NT2/D1 (cell line): ENCODE measurements around the gene ELP4.
A peak's percentile ranks its signal among the peaks of the same experiment; 100 is the strongest.
"Not testable (repeated sequence)": the region's sequence is repeated elsewhere in the genome, so short reads cannot be mapped to it uniquely, and the experiment has no call there.

Source experiments
- DNase-seq: peaks from one replicate; pipeline ENCODE4 v3.0.0-alpha.2; 2011; ENCODE audit warnings: low read depth, low spot score
- H3K27me3 ChIP-seq: 2 replicates; pipeline ENCODE4 v1.6.0; 2011; ENCODE audit warnings: mild to moderate bottlenecking; ENCODE audit not compliant: insufficient read length, insufficient read depth
- H3K36me3 ChIP-seq: 2 replicates; pipeline ENCODE4 v1.6.1; 2011; ENCODE audit warnings: mild to moderate bottlenecking, low read length, mixed read lengths; ENCODE audit not compliant: insufficient read depth, insufficient read length
- H3K4me1 ChIP-seq: 2 replicates; pipeline ENCODE4 v1.5.1; 2011; ENCODE audit not compliant: insufficient read depth, insufficient read length
- H3K4me3 ChIP-seq: 2 replicates; pipeline ENCODE4 v1.5.1; 2011; ENCODE audit warnings: low read depth; ENCODE audit not compliant: insufficient read length
- H3K9ac ChIP-seq: 2 replicates; pipeline ENCODE4 v1.6.0; 2011; ENCODE audit warnings: low read depth; ENCODE audit not compliant: insufficient read length
- H3K9me3 ChIP-seq: 2 replicates; pipeline ENCODE4 v1.5.1; 2011; ENCODE audit warnings: mild to moderate bottlenecking, low read length; ENCODE audit not compliant: insufficient read depth
- SUZ12 ChIP-seq: IDR thresholded peaks from 2 replicates; pipeline ENCODE4 v1.6.1; 2011; ENCODE audit not compliant: insufficient read length, insufficient read depth; ENCODE audit errors: extremely low read depth
- YY1 ChIP-seq: IDR thresholded peaks from 2 replicates; pipeline ENCODE4 v1.6.1; 2011; ENCODE audit not compliant: insufficient read length, insufficient read depth
- ZNF274 ChIP-seq: IDR thresholded peaks from 2 replicates; pipeline ENCODE4 v1.6.1; 2011; ENCODE audit warnings: mild to moderate bottlenecking, low read depth, low read length

The ELP4 gene

DNA sequence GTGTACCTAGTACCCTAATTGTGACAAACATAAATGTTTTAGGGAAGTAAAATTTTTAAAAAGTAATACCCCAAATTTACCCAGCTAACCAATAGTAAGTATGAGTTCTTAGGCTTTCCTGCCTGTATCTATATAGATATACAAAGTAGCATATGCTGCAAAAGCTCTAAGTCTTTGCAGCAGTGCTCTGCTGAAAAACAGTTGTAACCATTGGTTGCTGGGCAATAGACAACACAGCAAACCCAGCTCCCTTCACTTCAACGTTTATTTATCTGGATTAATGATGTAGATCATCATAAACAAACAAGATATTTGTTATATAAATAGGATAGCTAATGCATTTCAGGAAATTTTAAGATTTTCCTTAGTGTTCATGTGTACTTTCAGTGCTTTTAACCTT, 218.9 kb downstream of the ELP4 start:
- DNase-seq = no peak
- no peak overlapping the region for H3K4me3 ChIP-seq
- TF ChIP-seq YY1 = no peak
- TF ChIP-seq ZNF274 = no peak
- TF ChIP-seq SUZ12 = no peak

DNA sequence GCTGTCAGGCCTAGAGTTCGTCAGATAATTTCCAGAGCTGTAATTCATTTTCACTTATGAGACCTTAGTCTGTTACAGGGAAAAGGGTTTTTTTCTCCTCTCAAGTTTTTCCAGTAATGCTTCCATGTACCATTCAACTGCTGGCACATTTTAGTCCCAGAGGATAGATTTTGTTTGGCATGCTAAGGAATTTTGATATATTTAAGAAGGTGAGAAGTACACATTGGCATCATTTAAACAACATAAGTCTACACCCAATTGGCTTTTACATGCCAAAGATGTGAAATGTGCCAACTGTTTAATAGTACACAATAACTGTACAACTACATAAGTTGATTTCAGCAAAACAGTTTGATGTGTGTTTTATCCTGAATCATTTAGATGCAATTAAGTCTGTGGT, 230.6 kb downstream of the ELP4 start:
- peaks cover 11% of the 10 kb centered on the region; the same call in 1 of the 2 replicates for H3K9me3 ChIP-seq
- TF ChIP-seq SUZ12 = no peak
- no peak for TF ChIP-seq ZNF274
- TF ChIP-seq YY1 = no peak
- no peak for DNase-seq
- no peaks in the 10 kb centered on the region for H3K27me3 ChIP-seq
- no peak overlapping the region for H3K4me3 ChIP-seq
- H3K9ac ChIP-seq = no peak overlapping the region
- H3K4me1 ChIP-seq = no peaks in the 10 kb centered on the region
- no peaks in the 10 kb centered on the region for H3K36me3 ChIP-seq

More for the DNA sequence above, 218.9 kb downstream of the ELP4 start:
- H3K4me1 ChIP-seq = no peaks in the 10 kb centered on the region
- H3K27me3 ChIP-seq = no peaks in the 10 kb centered on the region
- no peak overlapping the region for H3K9ac ChIP-seq
- H3K36me3 ChIP-seq = no peaks in the 10 kb centered on the region
- 0 out of 2 replicates have a peak, but pooled peaks cover 6% of the 10 kb centered on the region for H3K9me3 ChIP-seq

DNA sequence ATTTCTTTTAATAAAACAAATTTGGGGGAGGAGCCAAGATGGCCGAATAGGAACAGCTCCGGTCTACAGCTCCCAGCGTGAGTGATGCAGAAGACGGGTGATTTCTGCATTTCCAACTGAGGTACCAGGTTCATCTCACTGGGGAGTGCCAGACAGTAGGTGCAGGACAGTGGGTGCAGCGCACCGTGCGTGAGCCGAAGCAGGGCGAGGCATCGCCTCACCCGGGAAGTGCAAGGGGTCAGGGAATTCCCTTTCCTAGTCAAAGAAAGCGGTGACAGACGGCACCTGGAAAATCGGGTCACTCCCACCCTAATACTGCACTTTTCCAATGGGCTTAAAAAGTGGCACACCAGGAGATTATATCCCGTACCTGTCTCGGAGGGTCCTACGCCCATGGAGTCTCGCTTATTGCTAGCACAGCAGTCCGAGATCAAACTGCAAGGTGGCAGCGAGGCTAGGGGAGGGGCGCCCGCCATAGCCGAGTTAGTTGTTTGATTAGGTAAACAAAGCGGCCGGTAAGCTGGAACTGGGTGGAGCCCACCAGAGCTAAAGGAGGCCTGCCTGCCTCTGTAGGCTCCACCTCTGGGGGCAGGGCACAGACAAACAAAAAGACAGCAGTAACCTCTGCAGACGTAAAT, 231.3 kb downstream of the ELP4 start:
- H3K4me3 ChIP-seq, DNase-seq, H3K4me1 ChIP-seq, H3K36me3 ChIP-seq, H3K9ac ChIP-seq, H3K27me3 ChIP-seq: not testable (repeated sequence)
- peaks cover 11% of the 10 kb centered on the region; the same call in 1 of the 2 replicates for H3K9me3 ChIP-seq

DNA sequence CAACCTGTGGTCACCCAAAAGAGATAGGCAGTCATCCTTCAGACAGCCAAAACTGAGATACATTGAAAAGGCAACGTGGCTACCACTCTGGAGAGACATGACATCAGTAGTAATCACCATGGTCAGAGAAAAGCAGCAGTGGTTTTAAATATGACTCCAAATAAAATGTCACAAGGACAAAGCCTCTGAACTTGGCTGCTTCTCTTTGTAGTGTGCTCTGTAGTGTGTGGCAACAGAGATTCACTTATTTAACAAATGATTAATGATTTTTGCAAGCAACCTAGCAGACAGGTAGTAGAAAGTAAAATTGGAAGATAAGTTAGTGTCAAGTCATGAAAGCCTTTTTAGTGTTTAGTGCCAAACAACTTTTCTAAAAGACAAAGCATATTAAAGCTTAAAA, 238.0 kb downstream of the ELP4 start:
- no peak for DNase-seq
- TF ChIP-seq YY1 = no peak
- TF ChIP-seq SUZ12 = no peak
- TF ChIP-seq ZNF274 = no peak

DNA sequence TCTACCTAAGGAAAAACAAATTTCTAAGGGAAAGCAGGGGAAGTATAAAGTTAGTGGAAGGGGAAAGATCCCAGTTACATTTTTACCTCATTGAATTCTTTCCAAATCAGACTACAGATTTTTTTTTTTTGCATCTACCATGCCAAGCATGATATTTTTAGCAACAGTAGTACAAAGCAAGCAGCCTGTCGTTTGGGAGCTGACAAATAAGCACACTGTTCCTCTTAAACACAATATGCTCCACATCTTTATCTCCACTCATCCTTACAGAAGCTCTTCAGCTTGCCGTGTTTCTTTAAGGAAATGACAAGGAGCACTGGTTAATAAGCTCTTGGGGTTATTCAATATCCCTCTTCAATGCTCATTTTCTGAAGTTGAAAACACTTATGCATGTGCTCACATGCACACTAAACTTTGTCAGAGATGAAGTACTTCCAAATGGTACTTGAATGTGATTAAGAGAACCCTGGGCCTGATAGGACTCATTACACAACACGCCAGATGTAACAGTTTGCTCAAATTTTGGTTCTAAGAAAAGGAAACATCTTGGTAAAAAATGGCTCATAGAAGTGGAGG, 247.8 kb downstream of the ELP4 start:
- TF ChIP-seq YY1 = no peak
- TF ChIP-seq SUZ12 = no peak
- no peak for TF ChIP-seq ZNF274
- no peaks in the 10 kb centered on the region for H3K27me3 ChIP-seq
- H3K9ac ChIP-seq = no peak overlapping the region
- H3K4me1 ChIP-seq = no peaks in the 10 kb centered on the region
- no peak for DNase-seq
- H3K9me3 ChIP-seq = no peaks in the 10 kb centered on the region
- no peak overlapping the region for H3K4me3 ChIP-seq
- H3K36me3 ChIP-seq = no peaks in the 10 kb centered on the region

More for the DNA sequence above, 238.0 kb downstream of the ELP4 start:
- H3K9me3 ChIP-seq = no peaks in the 10 kb centered on the region
- no peaks in the 10 kb centered on the region for H3K36me3 ChIP-seq
- no peaks in the 10 kb centered on the region for H3K27me3 ChIP-seq
- no peak overlapping the region for H3K9ac ChIP-seq
- H3K4me3 ChIP-seq = no peak overlapping the region
- H3K4me1 ChIP-seq = no peaks in the 10 kb centered on the region

DNA sequence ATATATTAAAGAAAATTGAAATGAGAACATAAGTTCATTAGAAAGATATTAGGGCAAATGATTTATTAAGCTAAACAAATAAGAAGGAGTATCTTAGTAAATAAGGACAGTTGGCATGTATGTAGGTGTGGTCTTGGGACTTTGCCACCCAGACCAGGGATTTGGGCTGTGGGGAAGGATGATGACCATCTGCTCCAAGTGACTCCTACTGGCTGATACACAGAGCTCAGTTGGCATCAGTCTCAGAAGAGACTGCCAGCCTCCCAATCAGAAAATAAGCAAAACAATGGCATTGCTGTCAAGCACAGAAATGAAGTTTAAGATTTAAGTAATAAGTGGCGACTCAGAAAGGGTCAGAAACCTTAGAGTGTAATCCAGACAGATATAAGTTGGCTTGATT, 252.1 kb downstream of the ELP4 start:
- Histone ChIP-seq H3K9me3 (no peaks in the 10 kb centered on the region), H3K9ac (no peak overlapping the region), H3K4me3 (no peak overlapping the region), H3K4me1 (no peaks in the 10 kb centered on the region), H3K27me3 (no peaks in the 10 kb centered on the region), H3K36me3 (no peaks in the 10 kb centered on the region)
- TF ChIP-seq SUZ12 (no peak), ZNF274 (no peak), YY1 (no peak)
- DNase-seq = no peak

DNA sequence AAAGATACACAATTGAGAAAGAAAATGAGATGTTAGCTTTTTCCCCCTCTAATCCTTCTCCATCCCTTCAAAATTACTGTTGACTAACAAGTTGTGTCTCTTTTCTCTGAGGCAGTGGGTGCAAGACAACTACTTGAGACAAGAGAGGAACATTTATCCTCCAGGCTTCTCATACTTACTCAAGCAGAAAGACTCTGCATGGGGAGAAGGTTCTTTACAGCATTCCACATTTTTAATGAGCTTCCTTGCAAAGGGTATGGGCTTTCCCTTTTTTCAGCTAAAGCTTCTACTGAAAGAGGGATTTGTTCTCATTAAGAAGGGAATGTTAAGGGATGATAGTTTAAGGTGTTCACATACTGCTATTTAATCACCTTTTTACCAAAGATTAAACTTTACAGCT, 253.7 kb downstream of the ELP4 start:
- H3K9ac ChIP-seq = no peak overlapping the region
- H3K4me3 ChIP-seq = no peak overlapping the region
- no peaks in the 10 kb centered on the region for H3K4me1 ChIP-seq
- no peaks in the 10 kb centered on the region for H3K27me3 ChIP-seq
- no peaks in the 10 kb centered on the region for H3K9me3 ChIP-seq
- DNase-seq = peak; percentile 15
- H3K36me3 ChIP-seq = no peaks in the 10 kb centered on the region
- TF ChIP-seq YY1 = no peak
- TF ChIP-seq SUZ12 = no peak
- no peak for TF ChIP-seq ZNF274

DNA sequence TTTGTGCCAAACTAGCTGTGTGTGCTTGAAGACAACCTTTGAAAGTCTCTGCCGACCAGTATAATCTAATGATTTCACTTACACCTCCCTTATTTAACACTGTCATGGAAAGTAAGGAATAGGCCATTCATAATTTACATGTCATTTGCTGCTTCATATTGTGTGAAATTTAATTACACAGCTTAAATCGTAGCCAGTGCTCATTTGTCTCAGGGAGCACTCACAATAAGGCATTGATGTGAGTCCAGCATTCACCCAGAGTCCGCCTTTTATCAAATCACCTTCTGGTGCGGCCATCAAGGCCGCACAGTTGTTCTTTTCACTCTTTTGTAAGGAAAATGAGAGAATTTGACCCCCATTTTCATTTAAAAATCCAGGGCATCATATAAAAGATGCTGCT, 254.7 kb downstream of the ELP4 start:
- TF ChIP-seq ZNF274 (no peak), YY1 (no peak), SUZ12 (no peak)
- H3K36me3 ChIP-seq = no peaks in the 10 kb centered on the region
- H3K9me3 ChIP-seq = no peaks in the 10 kb centered on the region
- no peak for DNase-seq
- H3K4me1 ChIP-seq = no peaks in the 10 kb centered on the region
- H3K9ac ChIP-seq = no peak overlapping the region
- no peaks in the 10 kb centered on the region for H3K27me3 ChIP-seq
- H3K4me3 ChIP-seq = no peak overlapping the region
